Breast epithelium (tissue), 3 donors: ENCODE data around the gene TNS3.

Experiments
- POLR2A ChIP-seq: fragments of 450-650 bp; IDR thresholded peaks from one replicate; pipeline ENCODE4 v1.6.1; 2016; ENCODE audit warnings: antibody characterized with exemption, mild to moderate bottlenecking, moderate library complexity
- POLR2AphosphoS5 ChIP-seq, 3 donors: sonication (generic); formaldehyde crosslinking; IDR thresholded peaks; one replicate each; pipeline ENCODE4 v1.6.1; 2017; ENCODE audit warnings: antibody characterized with exemption in 3 of 3
- TF ChIP-seq, protein P1 (sequence below), 3 donors: fragments of 450-650 bp; IDR thresholded peaks; one replicate each; pipeline ENCODE4 v1.5.1; 2016 to 2017; ENCODE audit warnings: antibody characterized with exemption in 3 of 3, mild to moderate bottlenecking in 3 of 3, moderate library complexity in 3 of 3

DNA sequence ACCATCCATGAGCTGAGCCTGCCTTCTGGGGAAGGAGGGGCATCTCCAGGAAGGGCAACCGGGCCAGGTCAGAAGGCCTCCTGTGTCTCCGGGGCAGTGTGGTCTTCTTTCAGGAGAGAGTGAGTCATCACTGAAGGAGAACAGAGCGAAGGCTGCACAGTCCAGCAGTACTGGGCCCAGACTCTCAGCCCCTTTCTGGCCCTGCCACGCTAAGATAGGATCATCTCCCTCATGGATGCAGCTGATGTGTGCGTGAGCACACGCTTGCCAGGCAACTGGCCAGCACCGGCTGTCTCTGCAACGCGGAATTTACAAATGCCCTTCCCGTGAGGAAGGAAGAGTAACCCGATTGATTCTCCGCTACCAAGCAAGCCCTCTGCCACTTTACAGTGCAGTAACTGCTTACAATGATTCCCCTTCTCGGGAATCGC lies 328.2 kb downstream of the TNS3 start:
- TF ChIP-seq, protein P1, sequence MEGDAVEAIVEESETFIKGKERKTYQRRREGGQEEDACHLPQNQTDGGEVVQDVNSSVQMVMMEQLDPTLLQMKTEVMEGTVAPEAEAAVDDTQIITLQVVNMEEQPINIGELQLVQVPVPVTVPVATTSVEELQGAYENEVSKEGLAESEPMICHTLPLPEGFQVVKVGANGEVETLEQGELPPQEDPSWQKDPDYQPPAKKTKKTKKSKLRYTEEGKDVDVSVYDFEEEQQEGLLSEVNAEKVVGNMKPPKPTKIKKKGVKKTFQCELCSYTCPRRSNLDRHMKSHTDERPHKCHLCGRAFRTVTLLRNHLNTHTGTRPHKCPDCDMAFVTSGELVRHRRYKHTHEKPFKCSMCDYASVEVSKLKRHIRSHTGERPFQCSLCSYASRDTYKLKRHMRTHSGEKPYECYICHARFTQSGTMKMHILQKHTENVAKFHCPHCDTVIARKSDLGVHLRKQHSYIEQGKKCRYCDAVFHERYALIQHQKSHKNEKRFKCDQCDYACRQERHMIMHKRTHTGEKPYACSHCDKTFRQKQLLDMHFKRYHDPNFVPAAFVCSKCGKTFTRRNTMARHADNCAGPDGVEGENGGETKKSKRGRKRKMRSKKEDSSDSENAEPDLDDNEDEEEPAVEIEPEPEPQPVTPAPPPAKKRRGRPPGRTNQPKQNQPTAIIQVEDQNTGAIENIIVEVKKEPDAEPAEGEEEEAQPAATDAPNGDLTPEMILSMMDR (IDR thresholded peaks at IDR 0.05), result no peak
- TF ChIP-seq POLR2AphosphoS5 (IDR thresholded peaks at IDR 0.05) (peak in 2 of 3 donors; percentile 35 to 40), POLR2A (no peak)
